Peyer's patch (tissue), 4 donors: ENCODE data around the gene CDC42SE2.

ENCODE experiments used
- CTCF ChIP-seq, 6 experiments: fragments of 450-650 bp in 4 of 6; fragments of 200-600 bp in 2 of 6; sonication (generic) in 1 of 6; IDR thresholded peaks; one replicate each; pipeline ENCODE4 v1.5.1; 2017 to 2019; ENCODE audit warnings: antibody characterized with exemption in 6 of 6, mild to moderate bottlenecking in 3 of 6, moderate library complexity in 1 of 6
- POLR2A ChIP-seq, 2 donors: fragments of 450-650 bp; IDR thresholded peaks; one replicate each; pipeline ENCODE4 v1.5.1; 2017; ENCODE audit warnings: antibody characterized with exemption in 2 of 2, mild to moderate bottlenecking in 2 of 2, moderate library complexity in 2 of 2

GRCh38 chr5:131356619-131357018, 92.8 kb downstream of the CDC42SE2 start:
- no peak for TF ChIP-seq CTCF (IDR thresholded peaks at IDR 0.05)
- no peak for TF ChIP-seq POLR2A (IDR thresholded peaks at IDR 0.05)
